HFF-Myc (cell line): ENCODE results near the gene IFT122.

ENCODE experiments used
- DNase-seq: peaks from one replicate; pipeline ENCODE4 v3.0.0-alpha.2; 2011; ENCODE audit warnings: low read depth; ENCODE audit errors: extremely low read depth
- H3K4me3 ChIP-seq: replicated peaks from 2 replicates; pipeline ENCODE4 v1.5.1; 2011; ENCODE audit warnings: low read depth, mild to moderate bottlenecking, control low read depth, low read length
- CTCF ChIP-seq: IDR thresholded peaks from 2 replicates; pipeline ENCODE4 v1.5.1; 2012; ENCODE audit warnings: mild to moderate bottlenecking, low read depth, low read length, control low read depth; ENCODE audit errors: missing control alignments

Gene IFT122

GRCh38 chr3:129462361-129462968 is 22.4 kb downstream of the IFT122 start:
- no peak for TF ChIP-seq CTCF
- H3K4me3 ChIP-seq: no peak overlapping the region
- no peak for DNase-seq

DNA sequence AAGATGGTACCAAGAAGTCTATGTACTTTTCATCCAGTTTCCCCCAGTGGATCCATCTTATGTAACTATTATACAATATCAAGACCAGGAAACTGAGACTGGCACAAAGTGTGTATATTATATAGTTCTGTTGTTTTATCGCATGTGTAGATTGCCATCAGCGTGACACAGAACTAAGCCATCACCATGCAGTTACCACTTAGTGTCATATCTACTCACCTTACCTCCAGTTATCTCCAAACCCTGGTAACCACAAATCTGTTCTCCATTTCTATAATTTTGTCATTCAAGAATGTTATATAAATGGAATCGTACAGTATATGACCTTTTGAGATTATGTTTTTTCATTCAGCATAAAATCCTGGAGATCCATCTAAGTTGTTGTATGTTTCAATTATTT is 23.1 kb downstream of the IFT122 start:
- no peak for TF ChIP-seq CTCF
- DNase-seq: no peak
- no peak overlapping the region for H3K4me3 ChIP-seq

DNA sequence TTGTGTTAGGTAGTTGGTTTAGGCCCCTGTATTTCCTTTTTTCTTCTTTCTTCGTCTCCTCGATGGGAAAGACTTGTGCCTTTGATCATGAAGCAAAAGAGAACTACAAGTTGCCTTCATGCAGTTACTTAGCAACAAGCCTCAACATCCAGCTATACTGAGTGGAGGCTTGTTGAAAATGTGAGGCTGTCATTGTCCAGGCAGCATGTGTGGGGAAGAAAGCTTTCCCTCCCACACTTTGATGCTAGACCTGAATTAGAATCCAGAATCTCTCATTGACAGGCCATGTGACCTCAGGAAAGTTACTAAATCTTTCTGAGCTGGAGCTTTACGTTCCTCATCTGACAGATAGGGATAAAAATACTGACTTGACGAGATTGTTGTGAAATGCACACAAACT is 23.7 kb downstream of the IFT122 start:
- H3K4me3 ChIP-seq: no peak overlapping the region
- no peak for DNase-seq
- TF ChIP-seq CTCF: no peak

DNA sequence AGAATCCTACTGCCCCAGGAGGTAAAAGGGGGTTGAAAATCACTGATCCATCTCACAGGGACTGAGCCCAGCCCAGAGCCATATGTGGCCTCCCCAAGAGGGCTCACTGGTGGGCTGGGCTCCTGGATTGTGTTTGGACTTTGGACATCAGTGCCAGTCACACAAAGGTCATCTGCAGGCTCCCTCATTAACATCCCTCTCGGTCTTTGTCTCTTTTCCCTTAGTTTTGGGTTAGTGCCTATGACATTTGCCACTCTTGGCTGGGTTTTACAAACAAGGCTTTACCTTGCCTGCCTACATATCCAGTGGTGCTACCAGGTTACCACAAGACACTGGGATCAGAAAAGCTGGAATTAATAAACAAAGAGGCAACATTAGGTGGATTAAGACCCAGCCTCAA is 27.9 kb downstream of the IFT122 start:
- no peak for DNase-seq
- H3K4me3 ChIP-seq: no peak overlapping the region
- TF ChIP-seq CTCF: no peak

- no peak for DNase-seq
- TF ChIP-seq CTCF: no peak
- H3K4me3 ChIP-seq: no peak overlapping the region
Observed at GRCh38 chr3:129469026-129469425, 29.0 kb downstream of the IFT122 start.

DNA sequence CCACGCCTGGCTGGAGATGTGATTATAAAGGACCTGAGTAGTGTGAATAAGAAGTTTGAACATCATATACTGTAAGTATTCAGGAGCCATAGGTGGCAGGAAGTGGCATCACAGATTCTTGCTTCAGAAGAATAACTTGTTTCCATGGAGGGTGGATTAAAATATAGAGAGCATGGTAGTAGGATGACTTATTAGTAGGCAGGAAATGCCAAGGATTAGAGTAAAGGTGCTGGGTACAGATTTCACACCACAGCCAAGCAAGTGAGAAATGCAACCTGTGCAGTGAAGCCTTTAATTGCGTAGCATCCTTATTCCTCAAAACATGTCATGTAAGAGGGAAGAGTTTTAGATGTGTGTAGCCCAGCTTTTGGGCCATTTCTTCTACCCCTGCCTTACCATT is 30.8 kb downstream of the IFT122 start:
- no peak for DNase-seq
- no peak overlapping the region for H3K4me3 ChIP-seq
- no peak for TF ChIP-seq CTCF
